T-helper 1 cell treated with Interleukin-12 subunit alpha and Interleukin-12 subunit beta and Interleukin-4 antibody, amounts not matched to agents 30 ng/mL and 1 ng/mL, for 36 hours (primary cell): ENCODE results near the gene GLTPD2. TPM values are rescaled to one million over a fixed set of nuclear protein-coding genes. Genes with fewer than 3 reads are reported as not detected.

Experiments used
- intact Hi-C: fragments of 100-400 bp; cut with micrococcal nuclease; formaldehyde crosslinking; loops from one replicate; pipeline ENCODE4 v1.15.1; 2024
- total RNA-seq: library from RNA; stranded (reverse); gene quantifications from 2 replicates; pipeline ENCODE4 v1.2.3, GENCODE V29; 2022

Gene GLTPD2
- total RNA-seq, 1 donor from 2014 or later, result not detected

GRCh38 chr17:4769628-4770027 lies 19.1 kb upstream of the GLTPD2 start:
- intact Hi-C loops, result no loop called here

GRCh38 chr17:4771519-4772234 lies 17.1 kb upstream of the GLTPD2 start, which contains the start of gene TM4SF5:
TM4SF5 (plus strand) TSS chr17:4771886; CDS start chr17:4771923, 37 bp downstream.
- intact Hi-C loops, result no loop called here

GRCh38 chr17:4772235-4772613 lies 16.5 kb upstream of the GLTPD2 start:
- intact Hi-C loops, result no loop called here

GRCh38 chr17:4777969-4778760 lies 10.6 kb upstream of the GLTPD2 start:
- intact Hi-C loops, result no loop called here

DNA sequence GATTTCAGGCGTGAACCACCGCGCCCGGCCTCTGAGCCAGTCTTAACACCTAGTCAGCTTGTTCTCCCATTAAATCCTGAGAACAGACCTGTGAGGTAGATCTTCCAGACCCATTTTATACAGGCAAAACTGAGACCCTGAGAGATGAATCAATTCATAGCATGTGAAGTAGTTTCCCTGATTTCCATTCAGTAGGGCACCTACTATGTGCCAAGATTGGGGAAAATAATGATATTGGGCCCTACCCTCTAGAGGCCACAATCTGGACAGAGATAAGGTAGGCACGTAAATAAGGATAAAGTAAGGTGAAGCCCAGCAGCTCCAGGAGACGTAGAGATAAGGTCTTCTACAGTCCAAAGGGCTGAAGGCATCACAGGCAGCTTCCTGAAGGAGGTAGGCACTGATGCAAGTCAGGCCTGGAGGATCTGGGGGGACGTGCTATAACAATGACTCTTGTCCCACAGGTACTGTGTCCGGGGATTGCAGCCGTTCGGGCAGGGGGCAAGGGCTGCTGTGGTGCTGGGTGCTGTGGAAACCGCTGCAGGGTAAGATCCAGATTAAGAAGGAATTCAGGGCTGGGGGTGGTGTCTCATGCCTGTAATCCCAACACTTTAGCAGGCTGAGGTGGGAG lies 8.3 kb upstream of the GLTPD2 start:
- intact Hi-C loops, result no loop called here

DNA sequence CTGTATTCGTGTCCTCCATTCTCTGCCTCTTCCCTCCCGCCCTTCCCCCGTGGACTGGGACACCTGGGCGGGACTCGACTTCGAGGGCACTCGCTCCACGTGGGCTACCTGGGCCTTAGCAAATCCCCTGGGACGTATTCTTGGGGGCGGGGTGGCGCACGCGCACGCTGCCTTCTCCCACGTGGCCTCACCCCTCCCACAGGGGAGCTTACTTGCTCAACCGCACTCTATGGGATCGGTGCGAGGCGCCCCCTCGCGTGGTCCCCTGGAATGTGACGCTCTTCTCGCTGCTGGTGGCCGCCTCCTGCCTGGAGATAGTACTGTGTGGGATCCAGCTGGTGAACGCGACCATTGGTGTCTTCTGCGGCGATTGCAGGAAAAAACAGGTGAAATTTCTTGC lies 6.1 kb upstream of the GLTPD2 start:
- intact Hi-C loops, result no loop called here

DNA sequence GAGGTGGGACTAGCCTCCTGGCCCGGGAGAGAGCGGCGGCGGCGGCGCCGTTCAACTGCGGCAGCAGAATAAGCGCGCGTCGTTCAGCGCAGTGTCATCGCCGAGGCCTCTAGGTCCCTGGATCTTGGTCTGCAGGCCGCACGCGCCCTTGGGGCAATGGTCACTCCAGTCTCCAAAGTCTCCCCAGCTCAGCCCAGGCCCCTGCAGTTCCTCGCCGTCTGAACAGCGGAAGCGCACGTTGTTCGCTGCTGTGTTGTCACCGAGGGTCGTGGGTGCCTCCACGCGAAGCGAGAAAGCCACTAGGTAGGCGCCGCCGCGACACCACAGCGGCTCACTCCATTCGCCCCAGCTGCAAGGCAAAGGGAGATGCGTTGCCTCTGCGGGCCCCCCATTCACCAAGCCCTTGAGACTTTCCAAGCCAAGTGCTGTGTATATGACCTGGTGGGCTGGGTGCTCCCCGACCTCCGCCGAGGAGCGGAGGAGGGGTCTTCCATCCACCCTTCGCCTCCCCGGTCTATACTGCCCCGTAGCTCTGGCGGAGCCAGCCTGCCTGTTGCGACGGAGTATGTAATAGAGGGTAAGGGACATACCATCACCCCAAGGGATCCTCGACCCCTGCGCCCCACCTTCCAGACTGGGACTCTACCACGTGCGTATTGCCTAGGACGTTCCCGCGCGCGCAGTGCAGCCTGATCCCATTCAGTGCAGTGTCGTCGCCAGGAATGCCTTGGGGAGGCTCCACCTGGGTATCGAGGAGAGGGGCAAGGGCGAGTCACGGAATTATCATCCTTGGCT lies 3.3 kb upstream of the GLTPD2 start:
- intact Hi-C loops, result loop anchor here (1.0 to 5.0 kb wide), 3 partner anchors 47 to 148 kb away; partner anchors contain the start of genes ARRB2, CXCL16 and ZMYND15

DNA sequence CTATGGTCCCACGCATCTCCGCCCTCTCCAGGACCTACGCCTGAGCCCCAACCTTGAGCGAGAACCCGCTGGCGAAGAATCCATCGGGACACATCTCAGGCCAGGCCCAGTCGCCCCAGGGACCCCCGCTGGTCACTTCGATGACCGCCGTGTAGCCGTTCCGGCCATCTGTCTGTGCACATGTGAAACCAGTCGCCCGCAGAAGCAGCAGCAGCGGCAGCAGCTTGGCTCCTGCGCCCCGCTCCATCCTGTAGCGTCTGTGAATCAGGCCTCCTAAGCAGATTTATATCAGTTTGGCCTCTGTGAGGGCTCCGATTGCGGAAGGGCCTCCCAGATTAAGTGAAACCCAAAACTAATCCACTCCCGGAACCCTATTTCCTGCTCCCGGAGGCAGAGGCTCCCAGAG lies 2.7 kb upstream of the GLTPD2 start, which contains the start of gene VMO1:
TSS of gene VMO1 (minus strand) at position 259 of the 406 bp plus-strand sequence. CDS start at position 247, 12 bp downstream.
- intact Hi-C loops, result loop anchor here (2.0 to 5.0 kb wide), 2 partner anchors 47 to 149 kb away; partner anchors contain the start of genes CXCL16 and ZMYND15

DNA sequence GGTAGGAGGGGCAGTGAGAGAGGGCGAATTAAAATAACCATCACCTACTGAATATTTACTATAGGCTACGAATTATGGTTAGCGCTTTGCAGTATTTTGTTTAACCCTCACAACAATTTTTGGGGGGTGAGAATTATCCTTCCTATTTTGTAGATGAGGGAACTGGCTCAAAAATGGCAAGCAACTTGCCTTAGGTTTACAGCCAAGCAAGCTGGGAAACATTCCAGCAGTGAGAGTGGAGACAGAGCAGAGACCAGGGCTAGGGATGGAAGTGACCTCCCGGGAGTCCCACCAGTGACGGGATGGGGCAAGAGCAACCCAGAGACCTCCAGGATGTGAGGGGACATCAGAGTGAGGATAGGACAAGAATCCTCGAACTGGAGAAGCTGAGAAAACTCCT lies 2.2 kb upstream of the GLTPD2 start:
- intact Hi-C loops, result loop anchor here (2.0 to 5.0 kb wide), 2 partner anchors 48 to 149 kb away; partner anchors contain the start of genes CXCL16 and ZMYND15

GRCh38 chr17:4788159-4788806 lies 481 bp upstream of the GLTPD2 start:
- intact Hi-C loops, result loop anchor here (5.0 kb wide), 1 partner anchor 151 kb away; no protein-coding TSS in a partner anchor

DNA sequence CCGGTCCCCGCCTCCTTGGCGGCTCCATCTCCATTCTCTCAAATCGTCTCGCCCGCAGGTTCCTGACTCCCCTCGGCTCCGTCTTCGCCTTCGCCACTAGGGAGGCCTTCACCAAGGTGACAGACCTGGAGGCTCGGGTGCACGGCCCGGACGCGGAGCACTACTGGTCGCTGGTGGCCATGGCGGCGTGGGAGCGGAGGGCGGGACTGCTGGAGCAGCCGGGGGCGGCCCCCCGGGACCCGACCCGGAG lies 862 bp downstream of the GLTPD2 start:
- intact Hi-C loops, result loop anchor here (5.0 kb wide), 1 partner anchor 152 kb away; no protein-coding TSS in a partner anchor

GRCh38 chr17:4789951-4790704 lies 1.4 kb downstream of the GLTPD2 start:
- intact Hi-C loops, result loop anchor here (1.0 to 10.0 kb wide), 8 partner anchors 17 to 1155 kb away; partner anchors contain the start of genes ARRB2, CTNS, MED11 and MINK1

GRCh38 chr17:4790705-4791088 lies 1.9 kb downstream of the GLTPD2 start:
- intact Hi-C loops, result loop anchor here (1.0 to 10.0 kb wide), 7 partner anchors 16 to 1156 kb away; partner anchors contain the start of genes ARRB2, CTNS, MED11 and MINK1

DNA sequence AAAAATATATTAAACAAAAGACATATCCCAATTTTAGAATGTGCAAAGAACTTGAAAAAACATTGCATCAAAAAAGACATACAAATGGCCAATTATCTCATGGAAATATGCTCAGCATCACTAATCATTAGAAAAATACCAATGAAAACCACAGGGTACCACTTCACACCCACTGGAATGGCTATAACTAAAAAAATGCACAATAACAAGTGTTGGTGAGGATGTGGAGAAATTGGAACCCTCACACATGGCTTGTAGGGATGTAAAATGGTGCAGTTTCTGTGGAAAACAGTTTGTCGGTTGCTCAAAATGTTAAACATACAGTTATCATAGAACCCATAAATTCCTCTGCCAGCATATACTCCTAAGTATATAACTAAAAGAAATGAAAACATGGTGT lies 6.4 kb downstream of the GLTPD2 start:
- intact Hi-C loops, result loop anchor here (5.0 to 10.0 kb wide), 3 partner anchors 428 to 1160 kb away; partner anchors contain the start of genes CTNS, CYB5D2, SHPK and UBE2G1

DNA sequence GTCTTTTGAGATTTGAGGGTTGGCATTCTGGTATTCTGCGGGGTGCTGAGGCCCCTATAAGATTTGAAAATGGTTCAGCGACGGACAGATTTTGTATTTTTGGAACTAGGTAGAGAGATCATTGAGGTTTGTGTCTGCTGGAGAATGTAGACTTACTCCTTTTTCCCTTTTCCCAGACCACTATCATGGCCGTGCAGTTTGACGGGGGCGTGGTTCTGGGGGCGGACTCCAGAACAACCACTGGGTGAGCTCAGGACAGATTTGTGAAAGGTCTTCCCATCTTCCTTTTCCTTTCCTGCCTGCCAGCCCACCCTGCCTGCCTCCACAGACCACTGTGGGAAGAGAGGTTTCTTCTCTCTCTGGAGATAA lies 7.8 kb downstream of the GLTPD2 start:
- intact Hi-C loops, result loop anchor here (1.0 to 10.0 kb wide), 8 partner anchors 11 to 1162 kb away; partner anchors contain the start of genes ARRB2, CHRNE, CTNS and CYB5D2

- intact Hi-C loops, result no loop called here
Measured at GRCh38 chr17:4800462-4801196, 11.9 kb downstream of the GLTPD2 start.

GRCh38 chr17:4802228-4802627 lies 13.5 kb downstream of the GLTPD2 start, which contains the start of gene C17orf114:
C17orf114 (minus strand) TSS chr17:4802328.
- intact Hi-C loops, result no loop called here

GRCh38 chr17:4806456-4806776 lies 17.7 kb downstream of the GLTPD2 start:
- intact Hi-C loops, result loop anchor here (2.0 kb wide), 1 partner anchor 16 kb away; no protein-coding TSS in a partner anchor
